ENCODE measurements around the gene ABI1. TPM values are rescaled to one million over a fixed set of nuclear protein-coding genes. Genes with fewer than 3 reads are reported as not detected.

Gene ABI1
- polyA plus RNA-seq, 2 of the 4 experiments (the other 2 are of a cell fraction), result 35.8 to 67.6 TPM

GRCh38 chr10:26879744-26880143 is 19.0 kb upstream of the ABI1 start:
- FAIRE-seq (no peak), DNase-seq (ENCODE audit: low read depth in 1 of 2, low spot score in 1 of 2) (peak; percentile 8 to 21), ATAC-seq (no peak)
- POLR2A ChIA-PET, result no interaction called here
- WGBS (ENCODE audit: missing lambda C conversion rate), result 42% methylated on average over 5 of the region's 5 CpGs
- Histone ChIP-seq H3K27ac (no peak overlapping the region), H3K4me3 (no peak overlapping the region), H3K9me3 (no peaks in the 10 kb centered on the region), H3K4me1 (0 out of 3 replicates have a peak, but pooled peaks cover 3% of the 10 kb centered on the region), H3K4me2 (0 out of 3 replicates have a peak overlapping the region, but pooled peaks have one; percentile 5)
- TF ChIP-seq JUN (IDR thresholded peaks at IDR 0.05) (no peak), ZFP36 (IDR thresholded peaks at IDR 0.05; ENCODE audit: borderline replicate concordance, partially characterized antibody) (no peak), HOXB5 (CRISPR knock-in tag; IDR thresholded peaks at IDR 0.05) (no peak), NPAS2 (CRISPR knock-in tag; IDR thresholded peaks at IDR 0.05; ENCODE audit: borderline replicate concordance) (no peak), HMGXB4 (CRISPR knock-in tag; IDR thresholded peaks at IDR 0.05; ENCODE audit: borderline replicate concordance) (no peak), ATOH8 (CRISPR knock-in tag; IDR thresholded peaks at IDR 0.05; ENCODE audit: low read depth) (no peak), ELK1 (IDR thresholded peaks at IDR 0.05; ENCODE audit: low read depth, low read length) (no peak), POLR2AphosphoS2 (conservative IDR thresholded peaks at IDR 0.05; ENCODE audit: low read length) (no peak), GATA3 (IDR thresholded peaks at IDR 0.05; ENCODE audit: borderline replicate concordance) (no peak), NFE2L2 (conservative IDR thresholded peaks at IDR 0.05; ENCODE audit: low read length) (no peak)
- CTCF ChIA-PET, result interaction anchor here (0.9 to 10.0 kb wide), 5 partner anchors 9 to 156 kb away, joined by 3 to 160 read pairs (median 3); partner anchors contain the start of gene ABI1

- no peak for FAIRE-seq
- CTCF ChIA-PET, result interaction anchor here (0.6 to 4.0 kb wide), 6 partner anchors 9 to 1571 kb away, joined by 3 to 19 read pairs (median 6); partner anchors contain the start of gene ABI1
- Histone ChIP-seq H3K9me3 (no peaks in the 10 kb centered on the region), H3K27ac (no peak overlapping the region), H3K4me3 (no peak overlapping the region), H3K4me2 (no peak overlapping the region), H3K4me1 (no peaks in the 10 kb centered on the region)
- POLR2A ChIA-PET, result no interaction called here
- no peak for ATAC-seq
- 87% methylated on average over 1 of the region's 1 CpG for WGBS (ENCODE audit: missing lambda C conversion rate)
- no peak for TF ChIP-seq CBX8 (IDR thresholded peaks at IDR 0.05)
- TF ChIP-seq NR3C1 (IDR thresholded peaks at IDR 0.05), result no peak
- no peak for TF ChIP-seq KDM5A (IDR thresholded peaks at IDR 0.05)
- no peak for TF ChIP-seq ELK1 (IDR thresholded peaks at IDR 0.05; ENCODE audit: low read depth, low read length)
- no peak for TF ChIP-seq MAFK (IDR thresholded peaks at IDR 0.05; ENCODE audit: partially characterized antibody)
- no peak for TF ChIP-seq KDM1A (IDR thresholded peaks at IDR 0.05; ENCODE audit: low read depth)
- no peak for TF ChIP-seq HES2 (IDR thresholded peaks at IDR 0.05)
- no peak for TF ChIP-seq POLR2AphosphoS2 (conservative IDR thresholded peaks at IDR 0.05; ENCODE audit: low read length)
- no peak for TF ChIP-seq PBX3 (IDR thresholded peaks at IDR 0.05)
- no peak for TF ChIP-seq HDAC2 (IDR thresholded peaks at IDR 0.05)
- TF ChIP-seq ZNF302 (CRISPR knock-in tag; IDR thresholded peaks at IDR 0.05), result no peak
- no peak for DNase-seq (ENCODE audit: low read depth in 1 of 2, low spot score in 1 of 2)
These were observed 10.0 kb upstream of the ABI1 start for GRCh38 chr10:26870766-26871165.

Measured in A549 (cell line).